Measurements from ENCODE around the gene SRP19. TPM values are rescaled to one million over a fixed set of nuclear protein-coding genes. Genes with fewer than 3 reads are reported as not detected.
"Not testable (repeated sequence)": the region's sequence is repeated elsewhere in the genome, so short reads cannot be mapped to it uniquely, and the experiment has no call there.

Gene SRP19
- total RNA-seq, 1 donor from 2014 or later: 42.7 TPM

GRCh38 chr5:112886975-112887374, 25.9 kb downstream of the SRP19 start:
- Mint-ChIP-seq H3K4me3 (ENCODE audit: unreplicated experiment) (no peak overlapping the region), H3K36me3 (ENCODE audit: low read depth, unreplicated experiment) (peaks cover 21% of the 10 kb centered on the region), H3K27me3 (ENCODE audit: unreplicated experiment) (peaks cover 3% of the 10 kb centered on the region), H3K9me3 (ENCODE audit: unreplicated experiment) (no peaks in the 10 kb centered on the region), H3K27ac (ENCODE audit: unreplicated experiment) (peak overlapping the region; percentile 33), H3K4me1 (ENCODE audit: unreplicated experiment) (peaks cover 5% of the 10 kb centered on the region)
- TF ChIP-seq, protein P1, sequence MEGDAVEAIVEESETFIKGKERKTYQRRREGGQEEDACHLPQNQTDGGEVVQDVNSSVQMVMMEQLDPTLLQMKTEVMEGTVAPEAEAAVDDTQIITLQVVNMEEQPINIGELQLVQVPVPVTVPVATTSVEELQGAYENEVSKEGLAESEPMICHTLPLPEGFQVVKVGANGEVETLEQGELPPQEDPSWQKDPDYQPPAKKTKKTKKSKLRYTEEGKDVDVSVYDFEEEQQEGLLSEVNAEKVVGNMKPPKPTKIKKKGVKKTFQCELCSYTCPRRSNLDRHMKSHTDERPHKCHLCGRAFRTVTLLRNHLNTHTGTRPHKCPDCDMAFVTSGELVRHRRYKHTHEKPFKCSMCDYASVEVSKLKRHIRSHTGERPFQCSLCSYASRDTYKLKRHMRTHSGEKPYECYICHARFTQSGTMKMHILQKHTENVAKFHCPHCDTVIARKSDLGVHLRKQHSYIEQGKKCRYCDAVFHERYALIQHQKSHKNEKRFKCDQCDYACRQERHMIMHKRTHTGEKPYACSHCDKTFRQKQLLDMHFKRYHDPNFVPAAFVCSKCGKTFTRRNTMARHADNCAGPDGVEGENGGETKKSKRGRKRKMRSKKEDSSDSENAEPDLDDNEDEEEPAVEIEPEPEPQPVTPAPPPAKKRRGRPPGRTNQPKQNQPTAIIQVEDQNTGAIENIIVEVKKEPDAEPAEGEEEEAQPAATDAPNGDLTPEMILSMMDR (IDR thresholded peaks at IDR 0.05; ENCODE audit: unreplicated experiment): no peak
- DNase-seq (ENCODE audit: low spot score): no peak

DNA sequence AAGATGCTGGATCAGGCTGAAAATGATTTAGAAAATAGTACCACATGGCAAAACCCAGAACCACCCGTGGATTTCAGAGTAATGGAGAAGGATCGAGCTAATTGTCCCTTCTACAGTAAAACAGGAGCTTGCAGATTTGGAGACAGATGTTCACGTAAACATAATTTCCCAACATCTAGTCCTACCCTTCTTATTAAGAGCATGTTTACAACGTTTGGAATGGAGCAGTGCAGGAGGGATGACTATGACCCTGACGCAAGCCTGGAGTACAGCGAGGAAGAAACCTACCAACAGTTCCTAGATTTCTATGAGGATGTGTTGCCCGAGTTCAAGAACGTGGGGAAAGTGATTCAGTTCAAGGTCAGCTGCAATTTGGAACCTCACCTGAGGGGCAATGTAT, 31.0 kb downstream of the SRP19 start:
- Mint-ChIP-seq H3K36me3 (ENCODE audit: low read depth, unreplicated experiment) (peaks cover 28% of the 10 kb centered on the region), H3K27ac (ENCODE audit: unreplicated experiment) (peak overlapping the region; percentile 28)
- not testable (repeated sequence) for H3K4me3 Mint-ChIP-seq (ENCODE audit: unreplicated experiment); H3K27me3 Mint-ChIP-seq (ENCODE audit: unreplicated experiment); H3K4me1 Mint-ChIP-seq (ENCODE audit: unreplicated experiment); DNase-seq (ENCODE audit: low spot score); H3K9me3 Mint-ChIP-seq (ENCODE audit: unreplicated experiment)

DNA sequence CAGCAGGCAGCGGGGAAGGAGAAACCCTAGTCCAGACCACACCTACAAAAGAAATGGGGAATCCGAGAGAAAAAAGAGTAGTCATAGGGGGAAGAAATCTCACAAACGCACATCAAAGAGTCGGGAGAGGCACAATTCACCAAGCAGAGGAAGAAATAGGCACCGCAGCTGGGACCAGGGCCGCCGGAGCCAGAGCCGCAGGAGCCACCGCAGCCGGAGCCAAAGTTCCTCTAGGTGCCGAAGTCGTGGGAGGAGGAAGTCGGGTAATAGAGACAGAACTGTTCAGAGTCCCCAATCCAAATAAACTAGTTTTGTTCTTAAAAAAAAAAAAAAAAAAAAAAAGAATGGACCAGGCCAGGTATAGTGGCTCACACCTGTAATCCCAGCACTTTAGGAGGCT, 31.7 kb downstream of the SRP19 start:
- peak overlapping the region; percentile 34 for H3K4me3 Mint-ChIP-seq (ENCODE audit: unreplicated experiment)
- peaks cover 28% of the 10 kb centered on the region for H3K36me3 Mint-ChIP-seq (ENCODE audit: low read depth, unreplicated experiment)
- no peak for DNase-seq (ENCODE audit: low spot score)
- TF ChIP-seq, protein P1 (IDR thresholded peaks at IDR 0.05; ENCODE audit: unreplicated experiment): no peak
- H3K4me1 Mint-ChIP-seq (ENCODE audit: unreplicated experiment): peaks cover 5% of the 10 kb centered on the region
- peak overlapping the region; percentile 53 for H3K27ac Mint-ChIP-seq (ENCODE audit: unreplicated experiment)
- no peaks in the 10 kb centered on the region for H3K9me3 Mint-ChIP-seq (ENCODE audit: unreplicated experiment)
- peaks cover 3% of the 10 kb centered on the region for H3K27me3 Mint-ChIP-seq (ENCODE audit: unreplicated experiment)

DNA sequence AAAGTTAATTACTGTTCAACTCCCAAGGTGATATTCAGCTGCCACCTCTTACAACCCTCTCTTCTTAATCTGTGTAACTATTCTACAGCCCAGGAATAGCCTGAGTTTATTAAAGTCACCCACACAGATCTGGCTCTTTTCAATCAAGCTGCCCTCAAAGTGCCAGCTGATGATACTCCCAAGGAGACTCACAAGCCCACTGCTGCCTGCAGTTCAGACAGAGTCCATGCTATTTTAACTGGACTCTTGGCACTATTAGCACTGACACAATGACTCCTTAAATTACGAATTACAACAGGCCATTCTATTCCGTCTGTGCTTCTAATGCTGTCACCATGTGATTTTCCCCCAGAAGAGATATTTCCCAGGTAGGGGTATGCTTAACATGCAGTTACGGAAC, 34.6 kb downstream of the SRP19 start:
- DNase-seq (ENCODE audit: low spot score): no peak
- Mint-ChIP-seq H3K4me1 (ENCODE audit: unreplicated experiment) (peaks cover 5% of the 10 kb centered on the region), H3K27ac (ENCODE audit: unreplicated experiment) (no peak overlapping the region), H3K36me3 (ENCODE audit: low read depth, unreplicated experiment) (peaks cover 39% of the 10 kb centered on the region), H3K27me3 (ENCODE audit: unreplicated experiment) (peaks cover 3% of the 10 kb centered on the region), H3K4me3 (ENCODE audit: unreplicated experiment) (no peak overlapping the region), H3K9me3 (ENCODE audit: unreplicated experiment) (no peaks in the 10 kb centered on the region)
- TF ChIP-seq, protein P1 (IDR thresholded peaks at IDR 0.05; ENCODE audit: unreplicated experiment): no peak

- TF ChIP-seq, protein P1 (IDR thresholded peaks at IDR 0.05; ENCODE audit: unreplicated experiment): no peak
- no peak for DNase-seq (ENCODE audit: low spot score)
Measured at GRCh38 chr5:112902561-112902960, 41.5 kb downstream of the SRP19 start.

GRCh38 chr5:112904996-112905395, 43.9 kb downstream of the SRP19 start:
- H3K27me3 Mint-ChIP-seq (ENCODE audit: unreplicated experiment): not testable (repeated sequence)

More at GRCh38 chr5:112902561-112902960, 41.5 kb downstream of the SRP19 start:
- Mint-ChIP-seq H3K27me3 (ENCODE audit: unreplicated experiment) (no peaks in the 10 kb centered on the region), H3K36me3 (ENCODE audit: low read depth, unreplicated experiment) (peaks cover 22% of the 10 kb centered on the region), H3K27ac (ENCODE audit: unreplicated experiment) (no peak overlapping the region), H3K4me3 (ENCODE audit: unreplicated experiment) (no peak overlapping the region), H3K9me3 (ENCODE audit: unreplicated experiment) (no peaks in the 10 kb centered on the region), H3K4me1 (ENCODE audit: unreplicated experiment) (no peaks in the 10 kb centered on the region)

More at GRCh38 chr5:112904996-112905395, 43.9 kb downstream of the SRP19 start:
- not testable (repeated sequence) for H3K4me1 Mint-ChIP-seq (ENCODE audit: unreplicated experiment); H3K9me3 Mint-ChIP-seq (ENCODE audit: unreplicated experiment); H3K4me3 Mint-ChIP-seq (ENCODE audit: unreplicated experiment); H3K27ac Mint-ChIP-seq (ENCODE audit: unreplicated experiment); DNase-seq (ENCODE audit: low spot score)
- H3K36me3 Mint-ChIP-seq (ENCODE audit: low read depth, unreplicated experiment): peaks cover 18% of the 10 kb centered on the region

Data from endothelial cell (in vitro differentiated cells).